Activated CD4-positive, alpha-beta memory T cell treated with anti-CD3 and anti-CD28 coated beads, Interleukin-2, amount 10 ng/mL, durations not matched to agents 7 days and 5 days (primary cell): ENCODE data around the gene MICALL2. TPM values are rescaled to one million over a fixed set of nuclear protein-coding genes. Genes with fewer than 3 reads are reported as not detected.

Experiments
- CTCF ChIA-PET: fragments of 350-600 bp; sonication (Branson Sonifier 250); formaldehyde crosslinking; loops from one replicate; lab custom pipeline; 2021; ENCODE audit warnings: antibody characterized with exemption, inconsistent platforms; lab: Charles Lee
- POLR2A ChIA-PET: fragments of 350-600 bp; sonication (Branson Sonifier 250); formaldehyde crosslinking; loops from one replicate; lab custom pipeline; 2021; ENCODE audit warnings: antibody characterized with exemption; lab: Charles Lee
- DNase-seq: peaks from one replicate; pipeline ENCODE4 v3.0.0-alpha.2; 2020
- H3K27ac Mint-ChIP-seq: one replicate; pipeline ENCODE4 v1.8.0; 2021; ENCODE audit warnings: mild to moderate bottlenecking, mixed read lengths
- H3K27me3 Mint-ChIP-seq: one replicate; pipeline ENCODE4 v1.8.0; 2021; ENCODE audit warnings: mixed read lengths
- H3K36me3 Mint-ChIP-seq: one replicate; pipeline ENCODE4 v1.8.0; 2021; ENCODE audit warnings: low read depth, mixed read lengths
- H3K4me1 Mint-ChIP-seq: one replicate; pipeline ENCODE4 v1.8.0; 2021; ENCODE audit warnings: mixed read lengths
- H3K4me3 Mint-ChIP-seq: one replicate; pipeline ENCODE4 v1.8.0; 2021; ENCODE audit warnings: mild to moderate bottlenecking, mixed read lengths
- H3K9me3 Mint-ChIP-seq: one replicate; pipeline ENCODE4 v1.8.0; 2021; ENCODE audit warnings: mixed read lengths
- total RNA-seq, 2 experiments: library from RNA; stranded (reverse); gene quantifications; one replicate each; pipeline ENCODE4 v1.2.3, GENCODE V29; 2021

MICALL2 gene
- total RNA-seq, 2 experiments from 2014 or later, result 1.5 to 1.6 TPM

GRCh38 chr7:1418505-1419309 lies 40.6 kb downstream of the MICALL2 start:
- Mint-ChIP-seq H3K36me3 (no peaks in the 10 kb centered on the region), H3K4me1 (peaks cover 24% of the 10 kb centered on the region), H3K4me3 (no peak overlapping the region), H3K27ac (no peak overlapping the region), H3K9me3 (no peaks in the 10 kb centered on the region), H3K27me3 (peaks cover 25% of the 10 kb centered on the region)
- DNase-seq, result no peak
- ChIA-PET POLR2A (no interaction called here), CTCF (interaction anchor here (1.4 kb wide), 2 partner anchors 10 to 15 kb away, joined by 6 to 14 read pairs; no protein-coding TSS in a partner anchor)

- Mint-ChIP-seq H3K4me3 (no peak overlapping the region), H3K36me3 (no peaks in the 10 kb centered on the region)
These were observed 43.8 kb downstream of the MICALL2 start for GRCh38 chr7:1415389-1415990.

GRCh38 chr7:1413936-1414639 lies 45.2 kb downstream of the MICALL2 start:
- H3K27ac Mint-ChIP-seq, result no peak overlapping the region
- no peak for DNase-seq
- H3K4me3 Mint-ChIP-seq, result no peak overlapping the region
- H3K4me1 Mint-ChIP-seq, result peaks cover 25% of the 10 kb centered on the region
- CTCF ChIA-PET, result no interaction called here
- peaks cover 15% of the 10 kb centered on the region for H3K27me3 Mint-ChIP-seq
- no peaks in the 10 kb centered on the region for H3K9me3 Mint-ChIP-seq
- no peaks in the 10 kb centered on the region for H3K36me3 Mint-ChIP-seq
- POLR2A ChIA-PET, result no interaction called here

More at GRCh38 chr7:1415389-1415990, 43.8 kb downstream of the MICALL2 start:
- Mint-ChIP-seq H3K27ac (no peak overlapping the region), H3K4me1 (peaks cover 27% of the 10 kb centered on the region), H3K27me3 (peaks cover 17% of the 10 kb centered on the region), H3K9me3 (no peaks in the 10 kb centered on the region)
- POLR2A ChIA-PET, result no interaction called here
- DNase-seq, result no peak
- CTCF ChIA-PET, result no interaction called here

- DNase-seq, result peak; percentile 90
- Mint-ChIP-seq H3K27me3 (peaks cover 14% of the 10 kb centered on the region), H3K4me3 (no peak overlapping the region), H3K4me1 (peaks cover 14% of the 10 kb centered on the region), H3K27ac (no peak overlapping the region), H3K9me3 (no peaks in the 10 kb centered on the region), H3K36me3 (no peaks in the 10 kb centered on the region)
- POLR2A ChIA-PET, result interaction anchor here (1.2 kb wide), 1 partner anchor 11 kb away, joined by 3 read pairs; no protein-coding TSS in a partner anchor
- CTCF ChIA-PET, result interaction anchor here (0.6 to 0.7 kb wide), 4 partner anchors 41 to 122 kb away, joined by 3 to 4 read pairs (median 3); no protein-coding TSS in a partner anchor
These were observed 46.7 kb downstream of the MICALL2 start for GRCh38 chr7:1412322-1413261.

- H3K27ac Mint-ChIP-seq, result no peak overlapping the region
- no peak for DNase-seq
- peaks cover 5% of the 10 kb centered on the region for H3K27me3 Mint-ChIP-seq
- no peaks in the 10 kb centered on the region for H3K9me3 Mint-ChIP-seq
- H3K4me1 Mint-ChIP-seq, result peaks cover 5% of the 10 kb centered on the region
- H3K36me3 Mint-ChIP-seq, result no peaks in the 10 kb centered on the region
- ChIA-PET CTCF (no interaction called here), POLR2A (no interaction called here)
- H3K4me3 Mint-ChIP-seq, result no peak overlapping the region
These were observed 47.9 kb downstream of the MICALL2 start for GRCh38 chr7:1411414-1411813.

- Mint-ChIP-seq H3K4me3 (no peak overlapping the region), H3K4me1 (peaks cover 3% of the 10 kb centered on the region), H3K27me3 (peaks cover 5% of the 10 kb centered on the region), H3K27ac (no peak overlapping the region), H3K9me3 (no peaks in the 10 kb centered on the region), H3K36me3 (no peaks in the 10 kb centered on the region)
- CTCF ChIA-PET, result interaction anchor here (0.6 kb wide), 1 partner anchor 772 kb away, joined by 3 read pairs; no protein-coding TSS in a partner anchor
- DNase-seq, result no peak
- POLR2A ChIA-PET, result no interaction called here
These were observed 48.3 kb downstream of the MICALL2 start for GRCh38 chr7:1410992-1411391.

- H3K4me3 Mint-ChIP-seq, result no peak overlapping the region
- H3K27me3 Mint-ChIP-seq, result peaks cover 8% of the 10 kb centered on the region
- ChIA-PET POLR2A (interaction anchor here (1.2 kb wide), 1 partner anchor 13 kb away, joined by 3 read pairs; no protein-coding TSS in a partner anchor), CTCF (no interaction called here)
- H3K36me3 Mint-ChIP-seq, result no peaks in the 10 kb centered on the region
- no peak overlapping the region for H3K27ac Mint-ChIP-seq
- DNase-seq, result no peak
- peaks cover 3% of the 10 kb centered on the region for H3K4me1 Mint-ChIP-seq
- no peaks in the 10 kb centered on the region for H3K9me3 Mint-ChIP-seq
These were observed 49.7 kb downstream of the MICALL2 start for GRCh38 chr7:1409555-1409954.

GRCh38 chr7:1408466-1408865 lies 50.8 kb downstream of the MICALL2 start:
- Mint-ChIP-seq H3K36me3 (no peaks in the 10 kb centered on the region), H3K4me3 (no peak overlapping the region), H3K4me1 (peaks cover 3% of the 10 kb centered on the region), H3K27me3 (peaks cover 17% of the 10 kb centered on the region), H3K27ac (no peak overlapping the region), H3K9me3 (no peaks in the 10 kb centered on the region)
- ChIA-PET CTCF (no interaction called here), POLR2A (no interaction called here)
- no peak for DNase-seq

- H3K36me3 Mint-ChIP-seq, result no peaks in the 10 kb centered on the region
- peaks cover under 1% of the 10 kb centered on the region for H3K4me1 Mint-ChIP-seq
- H3K27me3 Mint-ChIP-seq, result peaks cover 18% of the 10 kb centered on the region
- no peak for DNase-seq
- no peak overlapping the region for H3K27ac Mint-ChIP-seq
- H3K9me3 Mint-ChIP-seq, result no peaks in the 10 kb centered on the region
- ChIA-PET POLR2A (no interaction called here), CTCF (no interaction called here)
- H3K4me3 Mint-ChIP-seq, result no peak overlapping the region
These were observed 51.4 kb downstream of the MICALL2 start for GRCh38 chr7:1407892-1408291.

- CTCF ChIA-PET, result interaction anchor here (1.4 kb wide), 1 partner anchor 27 kb away, joined by 5 read pairs; no protein-coding TSS in a partner anchor
- no peak overlapping the region for H3K27ac Mint-ChIP-seq
- H3K9me3 Mint-ChIP-seq, result no peaks in the 10 kb centered on the region
- no peaks in the 10 kb centered on the region for H3K4me1 Mint-ChIP-seq
- H3K36me3 Mint-ChIP-seq, result no peaks in the 10 kb centered on the region
- no peak for DNase-seq
- peaks cover 30% of the 10 kb centered on the region for H3K27me3 Mint-ChIP-seq
- no peak overlapping the region for H3K4me3 Mint-ChIP-seq
- POLR2A ChIA-PET, result no interaction called here
These were observed 54.2 kb downstream of the MICALL2 start for GRCh38 chr7:1404898-1405548.

GRCh38 chr7:1404460-1404809 lies 54.8 kb downstream of the MICALL2 start:
- H3K27ac Mint-ChIP-seq, result no peak overlapping the region
- ChIA-PET POLR2A (no interaction called here), CTCF (interaction anchor here (1.4 kb wide), 1 partner anchor 28 kb away, joined by 5 read pairs; no protein-coding TSS in a partner anchor)
- no peak overlapping the region for H3K4me3 Mint-ChIP-seq
- DNase-seq, result no peak
- no peaks in the 10 kb centered on the region for H3K36me3 Mint-ChIP-seq
- peaks cover 30% of the 10 kb centered on the region for H3K27me3 Mint-ChIP-seq
- no peaks in the 10 kb centered on the region for H3K9me3 Mint-ChIP-seq
- H3K4me1 Mint-ChIP-seq, result no peaks in the 10 kb centered on the region
